Calu3 (cell line): ENCODE results near the gene KIRREL3. TPM values are rescaled to one million over a fixed set of nuclear protein-coding genes. Genes with fewer than 3 reads are reported as not detected.

Experiments
- BruUV-seq: library from RNA; stranded (reverse); fragments of 400-500 nt; replicated peaks from 2 replicates; lab custom pipeline; 2021; lab: Mats Ljungman, UMichigan
- CTCF ChIA-PET: fragments of 300-600 bp; sonication (Branson Sonifier 250); formaldehyde crosslinking; loops from one replicate; lab custom pipeline; 2022; ENCODE audit warnings: antibody characterized with exemption; lab: Charles Lee
- DNase-seq: peaks from one replicate; pipeline ENCODE4 v3.0.0; 2022
- H3K27ac Mint-ChIP-seq: one replicate; pipeline ENCODE4 v1.8.0; 2022; ENCODE audit warnings: mixed read lengths; ENCODE audit not compliant: unreplicated experiment
- H3K27me3 Mint-ChIP-seq: one replicate; pipeline ENCODE4 v1.8.0; 2022; ENCODE audit warnings: mixed read lengths; ENCODE audit not compliant: unreplicated experiment
- H3K36me3 Mint-ChIP-seq: one replicate; pipeline ENCODE4 v1.8.0; 2022; ENCODE audit warnings: mild to moderate bottlenecking, moderate library complexity, mixed read lengths; ENCODE audit not compliant: insufficient read depth, unreplicated experiment
- H3K4me1 Mint-ChIP-seq: one replicate; pipeline ENCODE4 v1.8.0; 2022; ENCODE audit warnings: mild to moderate bottlenecking, low read depth, mixed read lengths; ENCODE audit not compliant: unreplicated experiment
- H3K4me3 Mint-ChIP-seq: one replicate; pipeline ENCODE4 v1.8.0; 2022; ENCODE audit warnings: mild to moderate bottlenecking, low read depth, moderate library complexity, mixed read lengths; ENCODE audit not compliant: unreplicated experiment
- H3K9me3 Mint-ChIP-seq: one replicate; pipeline ENCODE4 v1.8.0; 2022; ENCODE audit warnings: low read depth, mixed read lengths; ENCODE audit not compliant: unreplicated experiment
- intact Hi-C: fragments of 100-400 bp; cut with micrococcal nuclease; formaldehyde crosslinking; loops from one replicate; pipeline ENCODE4 v1.10.0; 2022; ENCODE audit not compliant: unreplicated experiment
- total RNA-seq: library from RNA; stranded (reverse); gene quantifications from 2 replicates; pipeline ENCODE4 v1.2.3, GENCODE V29; 2022
- TF ChIP-seq, protein P1 (sequence below): fragments of 200-600 bp; IDR thresholded peaks from one replicate; pipeline ENCODE4 v1.8.0; 2022; ENCODE audit warnings: antibody characterized with exemption; ENCODE audit not compliant: unreplicated experiment

The KIRREL3 gene
- total RNA-seq, 1 experiment from 2014 or later, result 0.26 TPM

DNA sequence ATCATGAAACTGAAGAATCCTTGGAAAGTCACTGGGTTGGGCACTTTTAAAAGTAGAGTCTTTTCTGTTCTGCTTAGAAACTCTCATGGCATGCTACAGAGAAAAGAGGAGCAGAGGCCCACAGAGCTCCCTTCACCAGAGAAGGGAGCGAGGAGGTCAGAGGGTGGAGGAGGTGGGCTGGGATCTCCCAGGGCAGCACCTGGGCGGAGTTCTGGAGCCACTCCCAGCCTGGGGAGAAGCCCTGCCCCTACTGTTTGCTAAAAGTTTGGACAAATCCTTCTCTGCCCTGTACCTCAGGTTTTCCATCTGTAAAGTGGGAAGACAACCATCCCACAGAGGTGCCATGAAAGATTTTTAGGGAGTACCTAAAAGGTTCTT lies 299.1 kb downstream of the KIRREL3 start:
- peaks cover 39% of the 10 kb centered on the region for H3K27me3 Mint-ChIP-seq

DNA sequence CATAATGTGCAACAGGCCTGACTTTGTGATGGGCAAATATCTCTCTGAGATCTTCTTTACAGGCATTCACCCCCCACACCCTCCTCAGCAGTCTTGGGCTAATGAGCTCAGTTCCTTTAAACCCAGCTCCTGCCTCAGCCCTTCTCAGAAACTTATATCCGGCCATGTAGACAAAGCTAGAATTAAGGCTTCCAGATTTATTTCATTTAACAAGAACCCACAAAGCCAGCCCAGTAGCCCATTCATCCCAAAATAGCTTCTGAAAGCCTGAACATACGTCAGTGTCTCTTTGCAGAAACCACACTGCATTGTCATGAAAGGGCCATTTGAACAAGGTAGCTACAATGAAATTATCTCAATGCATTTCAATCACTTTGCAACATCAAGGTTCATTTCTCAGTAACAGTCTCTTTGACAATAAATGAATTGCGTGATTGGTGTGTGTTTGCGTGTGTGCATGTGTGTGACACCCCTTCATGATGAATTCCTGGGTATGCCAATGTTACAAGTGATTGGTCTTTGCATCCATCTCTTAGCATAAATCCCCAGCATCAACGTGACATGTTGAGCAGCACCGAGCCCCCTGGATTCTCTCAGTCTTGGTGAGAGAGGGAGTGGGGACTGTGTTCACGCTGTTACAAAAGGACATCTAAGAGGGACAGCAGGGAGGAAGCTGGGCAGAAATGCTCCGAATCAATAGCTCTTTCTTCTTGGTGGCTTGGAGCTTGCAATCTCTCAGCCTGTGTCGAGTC lies 299.6 kb downstream of the KIRREL3 start:
- no TSS peak for BruUV-seq
- H3K4me1 Mint-ChIP-seq, result no peaks in the 10 kb centered on the region
- intact Hi-C loops, result no loop called here
- DNase-seq, result no peak
- H3K27ac Mint-ChIP-seq, result no peak overlapping the region
- no peaks in the 10 kb centered on the region for H3K36me3 Mint-ChIP-seq
- H3K27me3 Mint-ChIP-seq, result peaks cover 44% of the 10 kb centered on the region
- CTCF ChIA-PET, result no interaction called here
- TF ChIP-seq, protein P1, sequence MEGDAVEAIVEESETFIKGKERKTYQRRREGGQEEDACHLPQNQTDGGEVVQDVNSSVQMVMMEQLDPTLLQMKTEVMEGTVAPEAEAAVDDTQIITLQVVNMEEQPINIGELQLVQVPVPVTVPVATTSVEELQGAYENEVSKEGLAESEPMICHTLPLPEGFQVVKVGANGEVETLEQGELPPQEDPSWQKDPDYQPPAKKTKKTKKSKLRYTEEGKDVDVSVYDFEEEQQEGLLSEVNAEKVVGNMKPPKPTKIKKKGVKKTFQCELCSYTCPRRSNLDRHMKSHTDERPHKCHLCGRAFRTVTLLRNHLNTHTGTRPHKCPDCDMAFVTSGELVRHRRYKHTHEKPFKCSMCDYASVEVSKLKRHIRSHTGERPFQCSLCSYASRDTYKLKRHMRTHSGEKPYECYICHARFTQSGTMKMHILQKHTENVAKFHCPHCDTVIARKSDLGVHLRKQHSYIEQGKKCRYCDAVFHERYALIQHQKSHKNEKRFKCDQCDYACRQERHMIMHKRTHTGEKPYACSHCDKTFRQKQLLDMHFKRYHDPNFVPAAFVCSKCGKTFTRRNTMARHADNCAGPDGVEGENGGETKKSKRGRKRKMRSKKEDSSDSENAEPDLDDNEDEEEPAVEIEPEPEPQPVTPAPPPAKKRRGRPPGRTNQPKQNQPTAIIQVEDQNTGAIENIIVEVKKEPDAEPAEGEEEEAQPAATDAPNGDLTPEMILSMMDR, result no peak
- H3K9me3 Mint-ChIP-seq, result no peaks in the 10 kb centered on the region
- H3K4me3 Mint-ChIP-seq, result no peak overlapping the region

More for the DNA sequence above, 299.1 kb downstream of the KIRREL3 start:
- BruUV-seq, result no TSS peak
- H3K4me1 Mint-ChIP-seq, result no peaks in the 10 kb centered on the region
- H3K4me3 Mint-ChIP-seq, result no peak overlapping the region
- TF ChIP-seq, protein P1, result no peak
- intact Hi-C loops, result no loop called here
- no peaks in the 10 kb centered on the region for H3K9me3 Mint-ChIP-seq
- DNase-seq, result no peak
- H3K36me3 Mint-ChIP-seq, result no peaks in the 10 kb centered on the region
- CTCF ChIA-PET, result interaction anchor here (0.6 kb wide), 1 partner anchor 14 kb away, joined by 3 read pairs; no protein-coding TSS in a partner anchor
- H3K27ac Mint-ChIP-seq, result no peak overlapping the region

DNA sequence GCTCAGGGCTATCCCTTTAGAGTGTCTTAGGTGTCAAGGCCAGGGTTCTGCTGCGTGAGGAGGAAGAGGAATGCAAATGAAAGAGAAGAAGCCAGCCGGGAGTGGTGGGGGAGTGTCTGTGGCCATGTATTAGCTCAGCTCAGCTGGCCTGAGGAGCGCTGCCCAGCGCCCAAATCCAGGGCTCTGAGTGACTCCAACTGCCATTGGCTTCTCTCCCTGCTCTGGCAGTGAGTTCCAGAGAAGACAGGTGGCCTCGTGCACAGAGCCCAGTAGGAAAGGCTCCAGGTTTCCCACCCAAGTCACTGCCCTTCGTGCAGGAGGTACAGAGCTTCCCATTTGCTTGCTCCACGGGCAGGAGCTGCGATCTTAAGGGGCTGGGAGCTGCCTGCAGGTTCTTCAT lies 302.0 kb downstream of the KIRREL3 start:
- H3K4me3 Mint-ChIP-seq, result no peak overlapping the region
- H3K4me1 Mint-ChIP-seq, result no peaks in the 10 kb centered on the region
- no peak for DNase-seq
- CTCF ChIA-PET, result no interaction called here
- TF ChIP-seq, protein P1, result no peak
- no peaks in the 10 kb centered on the region for H3K36me3 Mint-ChIP-seq
- H3K27me3 Mint-ChIP-seq, result peaks cover 47% of the 10 kb centered on the region
- H3K9me3 Mint-ChIP-seq, result no peaks in the 10 kb centered on the region
- BruUV-seq, result no TSS peak
- no peak overlapping the region for H3K27ac Mint-ChIP-seq
- intact Hi-C loops, result no loop called here

DNA sequence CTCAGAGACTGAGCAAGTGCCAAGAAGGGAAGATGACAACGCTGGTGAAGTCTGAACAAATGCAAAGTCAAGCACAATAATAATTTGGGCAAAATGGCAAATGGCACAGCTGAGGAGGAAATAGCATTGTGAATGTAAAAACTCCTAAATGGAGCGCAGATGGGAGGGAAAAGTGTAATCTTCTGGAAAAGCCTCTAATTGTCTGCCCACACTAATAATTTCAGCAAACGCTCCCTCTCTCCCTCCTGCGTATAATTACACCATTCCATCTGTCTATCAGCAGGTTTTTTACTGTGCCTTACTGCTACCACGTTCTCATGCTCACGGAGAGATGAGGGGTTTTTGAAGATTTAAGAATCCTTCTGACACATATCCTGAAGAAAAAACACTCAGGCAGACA lies 302.6 kb downstream of the KIRREL3 start:
- intact Hi-C loops, result no loop called here
- no peak for DNase-seq
- CTCF ChIA-PET, result no interaction called here
- no peak overlapping the region for H3K4me3 Mint-ChIP-seq
- TF ChIP-seq, protein P1, result no peak
- no peaks in the 10 kb centered on the region for H3K36me3 Mint-ChIP-seq
- peaks cover 42% of the 10 kb centered on the region for H3K27me3 Mint-ChIP-seq
- no peaks in the 10 kb centered on the region for H3K4me1 Mint-ChIP-seq
- H3K9me3 Mint-ChIP-seq, result no peaks in the 10 kb centered on the region
- H3K27ac Mint-ChIP-seq, result no peak overlapping the region
- no TSS peak for BruUV-seq
